HG03097 (cell line): ENCODE data around the gene CLGN.
"Not testable (repeated sequence)": the region's sequence is repeated elsewhere in the genome, so short reads cannot be mapped to it uniquely, and the experiment has no call there.

Experiments used
- ATAC-seq: cut with Tn5 transposase; IDR thresholded peaks from one replicate; pipeline ENCODE4 v1.9.1; 2021; ENCODE audit not compliant: unreplicated experiment, low FRiP score

The CLGN gene, protein sequence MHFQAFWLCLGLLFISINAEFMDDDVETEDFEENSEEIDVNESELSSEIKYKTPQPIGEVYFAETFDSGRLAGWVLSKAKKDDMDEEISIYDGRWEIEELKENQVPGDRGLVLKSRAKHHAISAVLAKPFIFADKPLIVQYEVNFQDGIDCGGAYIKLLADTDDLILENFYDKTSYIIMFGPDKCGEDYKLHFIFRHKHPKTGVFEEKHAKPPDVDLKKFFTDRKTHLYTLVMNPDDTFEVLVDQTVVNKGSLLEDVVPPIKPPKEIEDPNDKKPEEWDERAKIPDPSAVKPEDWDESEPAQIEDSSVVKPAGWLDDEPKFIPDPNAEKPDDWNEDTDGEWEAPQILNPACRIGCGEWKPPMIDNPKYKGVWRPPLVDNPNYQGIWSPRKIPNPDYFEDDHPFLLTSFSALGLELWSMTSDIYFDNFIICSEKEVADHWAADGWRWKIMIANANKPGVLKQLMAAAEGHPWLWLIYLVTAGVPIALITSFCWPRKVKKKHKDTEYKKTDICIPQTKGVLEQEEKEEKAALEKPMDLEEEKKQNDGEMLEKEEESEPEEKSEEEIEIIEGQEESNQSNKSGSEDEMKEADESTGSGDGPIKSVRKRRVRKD

DNA sequence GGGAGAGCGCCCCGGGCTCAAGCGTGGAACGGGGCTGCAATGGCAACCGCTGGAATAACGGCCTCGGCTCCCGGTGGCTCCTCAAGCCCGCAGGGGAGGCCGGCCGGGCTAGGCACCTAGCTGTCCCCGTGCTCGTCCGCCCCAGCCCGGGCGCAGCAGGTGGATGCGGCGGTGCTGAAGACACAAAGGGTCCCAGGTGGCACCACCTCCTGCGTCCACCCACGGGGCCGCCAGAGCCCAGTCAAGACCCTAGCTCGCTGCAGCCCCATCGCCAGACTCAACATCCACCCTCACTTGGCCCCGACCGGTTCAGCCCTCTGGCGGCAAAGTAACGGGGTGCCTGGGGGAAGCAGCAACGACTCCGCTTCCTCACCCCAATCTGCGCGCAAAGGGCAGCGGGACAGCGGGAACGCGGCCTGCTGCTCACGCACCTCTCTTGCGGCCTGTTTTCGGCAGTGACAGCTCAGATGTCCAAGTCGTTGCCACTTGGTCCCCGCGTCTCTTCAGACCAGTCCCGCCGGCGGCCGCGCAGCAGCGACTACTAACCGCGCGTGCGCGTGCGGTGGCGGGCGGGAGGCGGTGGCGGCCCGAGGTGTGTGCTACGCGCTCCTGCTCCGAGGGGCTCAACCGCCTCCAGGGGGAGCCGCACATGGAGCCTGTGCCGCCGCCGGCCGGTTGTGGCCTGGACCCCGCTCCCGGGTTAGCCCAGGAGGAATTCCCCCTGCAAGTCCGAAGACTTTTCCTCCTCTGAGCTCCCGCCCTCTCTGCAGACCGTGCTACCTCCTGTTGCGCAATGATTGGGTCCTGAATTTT, at the start of gene CLGN:
Gene CLGN, minus strand, starts transcription at position 543 of the 813 bp plus-strand sequence. CDS start 14,570 bp downstream, outside the sequence.
- peak; percentile 81 for ATAC-seq

DNA sequence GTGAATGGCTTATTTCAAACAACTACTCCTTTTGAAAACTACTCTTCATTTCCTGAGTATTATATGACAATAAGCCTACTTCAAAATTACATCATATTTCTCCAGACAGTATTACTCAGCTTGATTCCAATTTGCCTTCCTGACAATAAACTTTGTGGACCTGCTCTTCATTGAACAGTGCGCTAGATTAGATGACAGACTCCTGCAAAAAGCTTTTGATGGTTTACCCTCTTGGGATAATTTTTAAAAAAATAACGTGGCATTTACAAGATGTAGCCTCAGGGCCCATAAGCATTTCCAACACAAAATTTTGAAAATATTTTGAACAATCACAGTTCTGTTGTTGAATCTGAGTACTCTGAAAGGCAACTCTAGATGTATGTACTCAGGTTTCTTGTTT, 44.7 kb upstream of the CLGN start:
- ATAC-seq = no peak

DNA sequence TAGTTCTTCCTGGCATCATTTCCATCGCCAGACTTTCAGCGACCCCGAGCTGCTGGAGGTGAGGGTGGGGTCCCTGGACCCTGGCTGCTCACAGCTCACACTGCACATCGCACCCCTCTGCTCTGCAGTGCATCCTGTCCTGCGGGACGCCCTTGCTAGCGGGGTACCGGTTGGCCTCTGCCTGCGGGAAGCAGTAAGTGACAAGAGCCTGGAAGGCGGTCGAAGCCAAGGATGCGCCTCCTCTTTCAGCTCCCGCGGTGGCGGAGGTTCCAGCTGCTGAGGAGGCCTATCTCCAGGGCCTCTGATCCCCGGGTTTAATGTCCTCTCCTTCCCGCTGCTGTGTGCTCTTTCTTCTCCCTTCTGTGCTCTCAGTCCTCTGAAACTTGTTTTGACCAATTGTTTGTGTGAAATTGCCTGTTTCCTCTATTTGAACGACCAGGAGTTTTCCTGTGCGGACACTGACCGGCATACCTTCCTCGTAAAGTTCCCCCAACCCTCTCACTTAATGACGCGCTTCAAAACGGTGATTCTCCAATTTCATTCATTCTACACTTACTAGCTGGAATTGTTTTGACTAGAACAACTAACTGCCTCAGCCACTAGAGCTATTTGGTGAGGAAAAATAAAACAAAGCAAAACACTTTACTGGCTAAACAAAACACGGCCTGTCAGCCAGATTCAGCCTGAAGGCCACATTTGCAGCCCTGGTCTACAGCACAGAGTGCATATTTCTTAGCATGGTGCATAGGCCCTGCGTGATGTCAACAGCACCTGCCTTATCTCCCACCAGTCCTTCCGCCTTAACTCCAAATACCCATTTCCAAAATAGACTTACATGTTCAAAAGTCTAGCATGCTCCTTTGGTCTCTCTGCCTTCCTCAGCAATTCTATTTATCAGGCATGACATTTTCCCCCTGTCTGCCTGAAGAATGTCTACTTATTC, 42.6 kb upstream of the CLGN start:
- no peak for ATAC-seq

DNA sequence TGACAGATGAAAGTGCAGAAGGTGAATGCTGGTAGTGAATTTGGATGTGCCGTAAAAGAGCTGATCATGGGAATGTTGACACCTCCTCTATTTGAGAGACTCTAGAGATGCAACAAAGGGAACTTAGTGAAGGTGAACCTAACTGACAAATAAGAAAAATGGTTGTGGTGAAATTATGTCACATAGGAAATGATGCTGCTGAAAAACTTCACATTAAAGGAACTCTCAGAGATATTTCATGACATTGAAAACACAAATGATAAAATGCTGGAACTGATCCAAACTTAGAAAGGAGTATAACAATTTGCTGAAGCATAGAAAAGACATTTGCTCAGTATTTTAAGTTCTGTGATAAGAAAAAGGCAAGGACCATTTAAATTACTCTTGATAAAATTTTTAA, 38.7 kb upstream of the CLGN start:
- ATAC-seq = no peak

DNA sequence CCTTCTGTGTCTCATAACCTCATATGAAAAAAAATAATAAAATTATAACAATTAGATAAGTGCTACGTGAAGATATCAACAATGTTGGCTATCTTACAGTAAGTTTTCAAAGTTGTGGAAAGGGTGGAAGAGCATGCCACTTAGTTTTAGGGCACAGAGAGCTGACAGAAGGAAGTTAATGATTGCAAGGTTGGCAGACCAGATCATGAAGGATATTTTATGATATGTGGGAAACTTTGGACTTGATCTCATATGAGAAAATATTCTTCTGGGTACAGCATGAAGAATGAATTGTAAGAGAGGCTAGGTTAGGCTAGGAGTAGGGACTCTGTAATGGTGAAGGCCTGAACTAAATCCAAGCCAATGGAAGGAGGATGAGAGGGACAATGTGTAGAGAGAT, 36.2 kb upstream of the CLGN start:
- no peak for ATAC-seq

DNA sequence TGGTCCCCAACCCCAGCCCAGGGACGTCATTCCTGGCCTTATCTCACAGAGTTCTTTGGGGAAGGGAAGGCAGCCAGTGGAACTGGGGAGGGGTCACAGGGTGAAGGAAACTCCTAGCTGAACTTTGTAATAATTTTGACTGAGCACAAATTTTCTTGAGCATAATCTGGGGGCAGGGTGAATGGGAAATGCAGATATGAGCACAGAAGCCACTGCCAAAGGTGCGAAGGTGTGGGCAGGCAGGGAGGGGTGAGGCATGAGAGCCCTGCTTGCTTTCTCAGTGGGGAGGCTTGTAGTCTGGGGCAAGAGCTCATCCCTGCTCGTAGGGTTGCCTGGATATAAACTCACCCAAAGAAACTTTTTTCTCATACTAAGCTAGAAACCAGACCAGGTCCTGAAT, 35.7 kb upstream of the CLGN start:
- ATAC-seq = no peak

DNA sequence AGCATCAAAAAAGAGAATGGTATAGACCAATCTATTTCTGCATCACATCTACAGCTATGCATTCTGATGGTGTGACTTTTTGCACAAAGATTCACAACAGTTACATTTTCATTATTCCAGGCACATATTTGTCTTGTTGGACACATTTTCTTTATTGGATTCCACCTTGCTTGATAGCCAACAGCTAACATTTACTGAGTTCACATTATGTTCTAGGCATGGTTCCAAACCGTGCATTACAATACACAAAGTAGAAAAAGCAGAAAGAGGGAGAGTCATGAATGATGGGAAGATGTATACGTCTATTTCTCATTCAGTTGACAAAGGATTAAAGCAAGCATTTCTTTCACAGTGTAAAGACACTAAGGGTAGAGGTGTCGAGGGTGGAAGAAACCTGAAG, 22.9 kb upstream of the CLGN start:
- ATAC-seq = no peak

DNA sequence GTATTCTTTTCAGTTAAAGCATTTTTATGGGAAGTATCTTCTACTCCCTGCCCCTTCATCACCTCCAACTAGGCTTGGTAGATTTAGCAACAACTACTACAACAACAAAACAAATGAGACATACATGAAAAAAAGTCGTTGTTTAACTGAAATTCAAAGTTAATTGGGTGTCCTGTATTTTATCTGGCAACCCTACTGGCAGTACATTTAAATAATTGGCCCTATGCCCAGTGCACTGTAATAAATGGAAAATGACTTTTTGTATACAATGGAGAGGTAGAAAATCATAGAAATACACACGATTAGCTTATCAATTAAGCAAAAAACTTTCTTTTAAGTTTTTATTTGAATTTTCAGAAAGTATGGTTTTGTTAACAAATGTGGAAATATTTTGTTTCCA, 21.4 kb upstream of the CLGN start:
- ATAC-seq = no peak

DNA sequence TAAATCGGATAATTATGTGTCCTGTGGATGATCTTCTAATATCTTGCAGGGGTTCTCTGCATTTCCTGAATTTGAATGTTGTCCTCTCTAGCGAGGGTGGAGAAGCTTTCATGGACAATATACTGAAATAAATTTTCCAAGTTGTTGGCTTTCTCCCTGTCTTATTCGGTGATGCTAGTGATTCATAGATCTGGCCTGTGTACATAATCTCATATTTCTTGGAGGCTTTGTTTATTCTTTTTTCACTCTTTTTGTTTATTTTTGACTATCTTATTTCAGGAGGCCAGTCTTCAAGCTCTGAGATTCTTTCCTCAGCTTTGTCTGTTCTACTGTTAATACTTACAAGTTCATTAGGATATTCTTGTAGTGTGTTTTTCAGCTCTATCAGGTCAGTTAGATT, 20.7 kb upstream of the CLGN start:
- ATAC-seq = no peak

DNA sequence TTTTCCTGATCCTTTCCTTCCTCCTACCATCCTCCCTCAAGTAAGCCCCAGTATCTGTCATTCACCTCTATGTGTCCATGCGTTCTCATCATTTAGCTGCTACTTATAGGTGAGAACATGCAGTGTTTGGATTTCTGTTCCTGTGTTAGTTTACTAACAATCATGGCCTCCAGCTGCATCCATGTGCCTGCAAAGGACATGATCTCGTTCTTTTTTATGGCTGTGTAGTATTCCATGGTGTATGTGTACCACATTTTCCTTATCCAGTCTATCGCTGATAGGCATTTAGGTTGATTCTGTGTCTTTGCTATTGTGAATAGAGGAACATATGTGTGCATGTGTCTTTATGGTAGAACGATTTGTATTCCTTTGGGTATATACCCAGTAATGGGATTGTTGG, 16.9 kb upstream of the CLGN start:
- not testable (repeated sequence) for ATAC-seq

DNA sequence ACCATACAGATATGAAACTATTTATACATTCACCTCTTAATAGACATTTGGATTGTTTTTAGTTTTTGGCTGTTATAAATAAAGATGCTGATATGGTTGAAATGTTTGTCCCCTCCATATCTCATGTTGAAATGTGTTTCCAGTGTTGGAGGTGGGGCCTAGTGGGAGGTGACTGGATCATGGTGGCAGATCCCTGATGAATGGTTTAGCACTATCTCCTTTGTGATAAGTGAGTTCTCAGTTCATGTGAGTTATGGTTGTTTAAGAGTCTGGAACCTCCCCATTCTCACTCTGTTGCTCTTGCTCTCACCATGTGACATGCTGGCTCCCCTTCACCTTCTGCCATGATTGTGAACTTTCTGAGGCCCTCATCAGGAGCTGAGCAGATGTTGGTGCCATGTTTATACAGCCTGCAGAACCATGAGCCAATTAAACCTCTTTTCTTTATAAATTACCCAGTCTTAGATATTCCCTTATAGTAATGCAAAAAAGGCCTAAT, 12.2 kb upstream of the CLGN start:
- no peak for ATAC-seq

DNA sequence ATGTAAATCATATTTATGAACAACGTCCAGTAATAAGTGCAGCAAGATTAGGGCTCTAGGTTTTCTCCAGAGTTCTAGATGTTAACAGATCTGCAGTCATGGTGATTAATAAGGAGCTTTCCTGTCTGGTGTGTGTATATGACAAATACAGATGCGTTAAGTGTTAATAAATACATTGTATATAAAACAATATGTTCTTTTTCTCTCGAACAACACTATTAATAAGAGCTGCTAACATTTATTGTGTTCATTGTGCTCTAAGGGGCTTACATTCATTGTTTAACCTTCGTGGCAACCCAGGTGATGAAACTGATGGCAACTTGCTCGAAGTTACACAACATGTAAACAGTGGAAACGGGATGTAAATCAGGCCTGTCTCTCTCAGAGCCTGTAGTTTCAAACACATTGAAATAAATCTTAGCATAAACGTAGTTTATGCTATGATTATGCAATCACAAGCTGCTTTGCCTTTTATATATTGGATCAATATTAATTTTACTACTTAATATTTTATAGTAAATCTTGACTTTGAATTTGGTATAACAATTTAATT, 547 bp upstream of the CLGN start:
- ATAC-seq = no peak

DNA sequence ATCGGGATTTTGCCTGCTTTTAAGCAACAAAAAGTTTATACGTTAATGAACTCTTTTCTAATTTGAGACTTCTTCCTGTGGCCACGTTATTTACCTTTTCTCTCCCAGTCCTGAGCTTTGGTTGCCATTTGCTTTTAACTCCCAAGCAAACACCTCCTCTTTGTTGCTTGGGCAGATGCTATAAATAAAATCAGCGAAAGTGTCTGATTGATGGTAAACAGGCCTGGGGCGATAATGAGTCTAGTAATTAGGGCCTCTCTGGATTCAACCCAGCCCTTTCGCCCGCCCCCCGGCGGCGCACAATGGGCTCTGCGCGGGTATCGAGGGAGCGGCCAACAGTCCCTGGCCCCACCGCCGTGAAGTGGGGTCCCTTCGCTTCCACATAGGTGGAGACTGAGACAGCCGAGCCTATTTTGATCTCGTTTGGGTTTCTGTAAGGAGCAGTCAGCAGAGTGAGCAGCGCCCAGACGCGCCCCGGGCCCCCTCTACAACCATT, 790 bp downstream of the CLGN start:
- no peak for ATAC-seq

DNA sequence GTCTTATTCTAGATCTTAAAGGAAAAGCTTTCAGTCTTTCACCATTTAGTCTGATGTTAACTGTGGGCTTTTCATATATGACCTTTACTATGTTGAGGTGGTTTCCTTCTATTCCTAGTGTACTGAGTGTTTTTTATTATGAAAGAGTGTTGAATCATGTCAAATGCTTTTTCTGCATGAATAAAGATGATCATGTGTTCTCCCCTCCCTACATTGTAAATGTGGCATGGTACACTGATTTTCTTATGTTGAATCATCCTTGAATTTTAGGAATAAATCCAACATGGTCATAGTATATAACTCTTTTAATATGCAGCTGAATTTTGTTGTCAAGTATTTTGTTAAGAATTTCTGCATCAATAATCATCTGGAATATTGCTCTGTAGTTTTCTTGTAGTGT, 4.3 kb downstream of the CLGN start:
- ATAC-seq = no peak

DNA sequence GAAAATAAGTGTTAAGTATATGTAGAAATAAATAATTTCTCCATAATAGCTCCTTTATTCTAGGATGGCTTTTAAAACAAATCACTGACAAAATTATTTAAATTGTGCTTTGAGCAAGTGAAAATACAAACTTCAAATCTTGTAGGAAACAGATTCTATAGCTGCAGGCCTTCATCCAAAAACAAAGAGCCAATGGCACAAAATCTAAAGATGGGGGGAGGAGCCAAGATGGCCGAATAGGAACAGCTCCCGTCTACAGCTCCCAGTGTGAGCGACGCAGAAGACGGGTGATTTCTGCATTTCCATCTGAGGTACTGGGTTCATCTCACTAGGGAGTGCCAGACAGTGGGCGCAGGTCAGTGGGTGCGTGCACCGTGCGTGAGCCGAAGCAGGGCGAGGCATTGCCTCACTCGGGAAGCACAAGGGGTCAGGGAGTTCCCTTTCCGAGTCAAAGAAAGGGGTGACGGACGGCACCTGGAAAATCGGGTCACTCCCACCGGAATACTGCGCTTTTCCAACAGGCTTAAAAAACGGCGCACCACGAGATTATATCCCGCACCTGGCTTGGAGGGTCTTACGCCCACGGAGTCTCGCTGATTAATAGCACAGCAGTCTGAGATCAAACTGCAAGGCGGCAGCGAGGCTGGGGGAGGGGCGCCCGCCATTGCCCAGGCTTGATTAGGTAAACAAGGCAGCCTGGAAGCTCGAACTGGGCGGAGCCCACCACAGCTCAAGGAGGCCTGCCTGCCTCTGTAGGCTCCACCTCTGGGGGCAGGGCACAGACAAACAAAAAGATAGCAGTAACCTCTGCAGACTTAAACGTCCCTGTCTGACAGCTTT, 14.1 kb downstream of the CLGN start:
- not testable (repeated sequence) for ATAC-seq

DNA sequence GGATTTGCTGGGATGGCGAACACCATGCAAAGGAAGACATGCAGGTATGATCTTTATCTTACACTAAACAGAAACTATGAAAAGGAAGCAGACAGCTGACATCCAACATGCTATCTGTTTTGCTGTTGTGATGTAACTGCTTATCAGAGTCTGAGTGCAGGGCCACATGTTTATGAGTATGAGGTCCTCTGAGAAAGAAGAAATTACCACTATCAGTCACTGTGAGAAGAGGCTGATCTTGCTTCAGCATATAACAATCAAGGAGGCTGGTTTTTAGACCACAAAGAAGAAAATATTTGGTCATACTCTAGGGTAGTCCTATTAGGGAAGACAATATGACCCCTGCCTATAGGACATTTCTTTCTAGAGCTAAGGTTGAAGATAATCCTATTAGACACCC, 18.5 kb downstream of the CLGN start:
- ATAC-seq = no peak

DNA sequence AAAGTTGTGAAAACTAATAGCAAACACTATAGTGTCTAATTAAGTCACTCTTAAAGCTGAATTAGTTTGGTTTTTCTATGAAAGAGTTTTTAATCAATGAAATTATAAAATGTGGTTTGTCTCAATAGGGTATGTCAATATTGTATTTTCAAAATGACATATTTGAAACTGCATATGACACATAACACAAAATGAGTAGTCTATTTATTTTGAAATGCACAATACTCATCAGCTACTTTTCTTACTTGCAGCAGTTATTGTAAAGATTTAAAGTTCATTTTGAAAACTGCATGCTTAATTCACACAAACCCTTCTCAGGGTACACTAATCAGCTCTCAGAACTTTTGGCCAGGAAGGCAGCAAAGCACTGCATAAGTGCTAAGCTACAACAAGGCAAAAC, 21.2 kb downstream of the CLGN start:
- ATAC-seq = no peak

DNA sequence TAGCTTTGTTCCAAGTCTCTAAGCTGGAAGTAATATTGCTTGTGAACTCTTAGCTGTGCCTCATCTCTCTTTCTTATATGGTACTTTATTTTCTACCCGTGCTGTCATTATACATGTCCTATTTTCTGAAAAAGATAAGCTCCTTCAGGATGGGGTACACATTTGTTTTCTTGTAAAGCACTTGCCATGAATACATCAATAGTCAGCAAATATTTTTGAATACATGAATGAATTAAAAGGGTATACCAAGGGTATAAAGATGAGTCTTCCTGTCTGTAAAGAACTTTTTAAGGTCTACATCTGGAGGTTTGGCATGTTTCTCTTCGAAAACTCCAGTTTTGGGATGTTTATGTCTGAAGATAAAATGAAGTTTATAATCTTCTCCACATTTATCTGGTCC, 27.3 kb downstream of the CLGN start:
- no peak for ATAC-seq

DNA sequence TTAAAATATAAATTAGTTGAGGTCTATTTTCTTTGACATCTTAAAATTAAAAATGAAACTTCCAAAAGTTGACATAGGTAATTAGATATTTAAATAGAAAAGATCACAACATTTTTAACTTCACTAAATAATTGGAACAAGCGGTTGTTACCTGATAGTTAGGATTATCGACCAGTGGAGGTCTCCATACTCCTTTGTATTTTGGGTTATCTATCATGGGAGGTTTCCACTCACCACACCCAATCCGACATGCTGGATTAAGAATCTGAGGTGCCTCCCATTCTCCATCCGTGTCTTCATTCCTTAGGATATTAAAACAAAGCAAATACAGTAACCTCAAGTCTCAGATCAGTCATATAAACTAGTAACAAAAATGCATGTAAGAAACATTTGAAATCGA, 31.8 kb downstream of the CLGN start:
- ATAC-seq = no peak
